Fibroblast of lung (primary cell): Measurements from ENCODE around the gene KHNYN. TPM values are rescaled to one million over a fixed set of nuclear protein-coding genes. Genes with fewer than 3 reads are reported as not detected.

ENCODE experiments used
- DNase-seq, 2 donors: peaks; one replicate each; pipeline versions ENCODE4 v3.0.0 to v3.0.0-alpha.2; 2010; ENCODE audit warnings: low read depth in 2 of 2
- H2AFZ ChIP-seq: 2 replicates; pipeline ENCODE4 v1.5.1; 2012; ENCODE audit warnings: low read length, control low read depth, inconsistent platforms
- H3K27ac ChIP-seq: 2 replicates; pipeline ENCODE4 v1.5.1; 2011; ENCODE audit warnings: low read length, control low read depth; ENCODE audit not compliant: insufficient read depth
- H3K27me3 ChIP-seq: 2 replicates; pipeline ENCODE4 v1.5.1; 2011; ENCODE audit warnings: mild to moderate bottlenecking, low read length; ENCODE audit not compliant: control insufficient read depth, insufficient read depth
- H3K36me3 ChIP-seq: 2 replicates; pipeline ENCODE4 v1.5.1; 2011; ENCODE audit warnings: low read length; ENCODE audit not compliant: control insufficient read depth, insufficient read depth
- H3K4me1 ChIP-seq: 2 replicates; pipeline ENCODE4 v1.5.1; 2011; ENCODE audit warnings: low read length; ENCODE audit not compliant: control insufficient read depth, insufficient read depth; ENCODE audit errors: extremely low read depth
- H3K4me2 ChIP-seq: 2 replicates; pipeline ENCODE4 v1.5.1; 2011; ENCODE audit warnings: low read length, control low read depth; ENCODE audit not compliant: insufficient read depth; ENCODE audit errors: extremely low read depth
- H3K4me3 ChIP-seq, 4 experiments: fragments of 200-600 bp in 1 of 4; sonication (generic) in 1 of 4; replicated peaks in 1 of 4; 2 replicates each; pipeline ENCODE4 v1.5.1; 2011 to 2016; ENCODE audit warnings: low read length in 4 of 4, low read depth in 3 of 4, mild to moderate bottlenecking in 3 of 4, control low read depth in 2 of 4, inconsistent platforms in 1 of 4, mixed read lengths in 1 of 4; ENCODE audit not compliant: insufficient read depth in 1 of 4; ENCODE audit errors: control extremely low read depth in 1 of 4
- H3K79me2 ChIP-seq: 2 replicates; pipeline ENCODE4 v1.5.1; 2012; ENCODE audit warnings: mild to moderate bottlenecking, low read length, inconsistent platforms; ENCODE audit not compliant: control insufficient read depth, insufficient read depth
- H3K9ac ChIP-seq: 2 replicates; pipeline ENCODE4 v1.5.1; 2011; ENCODE audit warnings: mild to moderate bottlenecking, low read length, control low read depth; ENCODE audit not compliant: insufficient read depth
- H3K9me3 ChIP-seq: 2 replicates; pipeline ENCODE4 v1.5.1; 2012; ENCODE audit warnings: low read depth, low read length; ENCODE audit not compliant: control insufficient read depth, insufficient read depth
- H4K20me1 ChIP-seq: 2 replicates; pipeline ENCODE4 v1.5.1; 2011; ENCODE audit warnings: low read length; ENCODE audit not compliant: control insufficient read depth, insufficient read depth; ENCODE audit errors: extremely low read depth
- CTCF ChIP-seq, 2 donors: IDR thresholded peaks in 1 of 2; conservative IDR thresholded peaks in 1 of 2; 1 replicate in 1 of 2; 2 replicates in 1 of 2; pipeline ENCODE4 v1.5.1; 2011 to 2012; ENCODE audit warnings: low read length in 2 of 2, control low read depth in 1 of 2, inconsistent platforms in 1 of 2, low read depth in 1 of 2, mild to moderate bottlenecking in 1 of 2
- EZH2 ChIP-seq: IDR thresholded peaks from 2 replicates; pipeline ENCODE4 v1.5.1; 2012; ENCODE audit warnings: low read length, control low read depth, mild to moderate bottlenecking; ENCODE audit errors: missing control alignments
- polyA plus RNA-seq, 2 donors: library from polyadenylated mRNA; depleted of rRNA in 1 of 2; stranded (reverse) in 1 of 2; unstranded in 1 of 2; fragments of >200 nt; gene quantifications; 2 replicates each; pipeline ENCODE4 v1.2.1, GENCODE V29; 2011 to 2012; ENCODE audit warnings: missing spikeins in 1 of 2
- total RNA-seq: library from RNA; depleted of rRNA; stranded (reverse); fragments of >200 nt; gene quantifications from 2 replicates; pipeline ENCODE4 v1.2.1, GENCODE V29; 2014

Gene KHNYN
- total and polyA plus RNA-seq, 2 donors (not counting 1 experiment from before 2014, with no cell fraction given) = 14.6 to 61.1 TPM

- no peak for DNase-seq
- Histone ChIP-seq H3K4me1 (peaks cover 7% of the 10 kb centered on the region), H3K27me3 (no peaks in the 10 kb centered on the region), H2AFZ (peak overlapping the region; percentile 20), H3K4me2 (no peak overlapping the region), H3K4me3 (no peak overlapping the region), H4K20me1 (no peaks in the 10 kb centered on the region), H3K27ac (no peak overlapping the region), H3K9ac (no peak overlapping the region), H3K36me3 (no peaks in the 10 kb centered on the region), H3K9me3 (no peaks in the 10 kb centered on the region), H3K79me2 (no peaks in the 10 kb centered on the region)
- TF ChIP-seq CTCF (conservative IDR thresholded peaks at IDR 0.05 in 1 of 2, IDR thresholded peaks at IDR 0.05 in 1 of 2; ENCODE audit: low read depth in 1 of 2, low read length in 2 of 2) (no peak), EZH2 (peak; percentile 37)
These were observed 41.1 kb upstream of the KHNYN start for GRCh38 chr14:24388474-24389179.

DNA sequence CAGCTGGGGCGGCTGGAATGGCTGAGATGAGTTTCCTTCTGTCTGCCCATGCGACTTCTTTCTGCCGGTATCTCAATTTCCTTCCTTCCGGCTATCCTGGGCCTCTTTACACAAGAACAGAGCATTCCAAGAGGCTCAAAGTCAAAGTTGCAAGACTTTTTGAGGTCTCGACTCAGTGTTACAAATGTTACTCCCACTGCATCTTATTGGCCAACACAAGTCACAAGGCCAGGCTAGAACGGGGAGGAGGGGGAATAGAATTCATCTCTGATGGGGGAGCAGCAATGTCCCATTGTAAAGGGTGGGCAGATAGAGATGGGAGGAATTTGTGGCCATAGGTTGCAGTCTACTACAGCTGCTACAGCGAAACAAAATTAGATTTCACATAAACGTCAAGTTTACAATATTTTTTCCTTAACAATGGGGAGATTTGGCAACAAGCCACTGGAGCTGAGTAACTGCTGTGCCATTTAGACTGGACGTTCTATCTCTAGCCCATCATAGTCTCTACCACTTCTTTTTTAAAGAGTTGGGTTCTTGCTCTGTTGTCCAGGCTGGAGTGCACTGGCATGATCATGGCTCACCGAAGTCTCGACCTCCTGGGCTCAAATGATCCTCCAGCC, 40.4 kb upstream of the KHNYN start:
- Histone ChIP-seq H3K4me3 (no peak overlapping the region), H4K20me1 (no peaks in the 10 kb centered on the region), H3K4me2 (peak overlapping the region; percentile 48), H3K36me3 (no peaks in the 10 kb centered on the region), H3K4me1 (peaks cover 7% of the 10 kb centered on the region), H3K9me3 (no peaks in the 10 kb centered on the region), H3K27ac (no peak overlapping the region), H3K79me2 (no peaks in the 10 kb centered on the region), H3K27me3 (no peaks in the 10 kb centered on the region), H2AFZ (peak overlapping the region; percentile 20), H3K9ac (no peak overlapping the region)
- no peak for TF ChIP-seq EZH2
- TF ChIP-seq CTCF (conservative IDR thresholded peaks at IDR 0.05 in 1 of 2, IDR thresholded peaks at IDR 0.05 in 1 of 2; ENCODE audit: low read depth in 1 of 2, low read length in 2 of 2) = no peak
- DNase-seq = peak; percentile 36 to 63

DNA sequence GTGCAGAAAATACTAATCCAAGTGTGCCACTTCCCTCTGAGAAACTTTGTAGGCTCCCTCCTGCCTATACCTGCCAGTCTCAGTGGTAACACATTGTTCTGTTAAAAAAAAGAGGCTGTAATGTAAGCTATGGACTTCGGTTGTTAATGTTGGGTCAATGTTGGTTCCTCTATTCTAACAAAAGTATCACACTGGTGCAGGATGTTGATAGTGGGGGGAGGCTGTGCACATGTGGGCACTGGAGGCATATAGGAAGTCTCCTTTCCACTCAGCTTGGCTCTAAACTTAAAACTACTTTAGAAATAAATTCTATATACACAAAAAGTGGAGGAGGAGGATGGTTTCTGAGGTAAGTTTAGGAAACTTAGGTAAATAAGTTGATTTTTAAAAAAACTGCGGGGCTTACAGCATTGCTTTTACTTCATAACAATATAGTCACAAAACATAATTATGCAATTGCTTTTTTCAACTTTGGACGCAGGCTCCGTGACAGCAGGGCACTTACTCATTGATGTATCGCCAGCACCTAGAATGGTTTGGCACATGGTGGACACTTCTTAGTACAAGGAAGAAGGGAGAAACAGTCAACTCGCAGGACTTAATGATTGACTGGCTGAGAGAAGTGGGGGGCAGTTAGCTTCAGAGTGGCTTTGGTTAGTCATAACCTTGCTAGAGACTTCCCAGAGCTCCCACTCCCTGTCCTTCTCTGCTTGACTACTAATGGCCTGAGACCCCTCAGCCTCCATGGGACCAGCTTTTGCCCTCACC, 38.9 kb upstream of the KHNYN start:
- DNase-seq = no peak
- Histone ChIP-seq H2AFZ (no peak overlapping the region), H3K4me3 (no peak overlapping the region), H3K27me3 (no peaks in the 10 kb centered on the region), H3K4me1 (peaks cover 7% of the 10 kb centered on the region), H3K9me3 (no peaks in the 10 kb centered on the region), H3K4me2 (no peak overlapping the region), H3K9ac (no peak overlapping the region), H3K36me3 (no peaks in the 10 kb centered on the region), H4K20me1 (no peaks in the 10 kb centered on the region), H3K27ac (no peak overlapping the region), H3K79me2 (no peaks in the 10 kb centered on the region)
- TF ChIP-seq EZH2 (no peak), CTCF (conservative IDR thresholded peaks at IDR 0.05 in 1 of 2, IDR thresholded peaks at IDR 0.05 in 1 of 2; ENCODE audit: low read depth in 1 of 2, low read length in 2 of 2) (no peak)
